Keratinocyte (primary cell): Measurements from ENCODE around the gene TLK1. TPM values are rescaled to one million over a fixed set of nuclear protein-coding genes. Genes with fewer than 3 reads are reported as not detected.

Experiments used
- DNase-seq: peaks from one replicate; pipeline ENCODE4 v3.0.0-alpha.2; 2011; ENCODE audit warnings: low read depth, missing footprints, low spot score
- FAIRE-seq: peaks from 2 replicates; lab custom pipeline; 2011; peaks lifted over from hg19 to GRCh38; lab: Jason Lieb, UNC
- H2AFZ ChIP-seq: 2 replicates; pipeline ENCODE4 v1.6.0; 2012; ENCODE audit warnings: low read length, control low read depth, inconsistent platforms; ENCODE audit not compliant: control insufficient read depth
- H3K27ac ChIP-seq: 2 replicates; pipeline ENCODE4 v1.5.1; 2011; ENCODE audit warnings: low read length; ENCODE audit not compliant: control insufficient read depth, insufficient read depth
- H3K27me3 ChIP-seq: 3 replicates; pipeline ENCODE4 v1.6.0; 2011; ENCODE audit warnings: low read length; ENCODE audit not compliant: control insufficient read depth, insufficient read depth; ENCODE audit errors: extremely low read depth
- H3K36me3 ChIP-seq, 2 experiments: 2 replicates in 1 of 2; 3 replicates in 1 of 2; pipeline ENCODE4 v1.5.1; 2011; ENCODE audit warnings: low read length in 2 of 2, mild to moderate bottlenecking in 1 of 2; ENCODE audit not compliant: control insufficient read depth in 2 of 2, insufficient read depth in 2 of 2; ENCODE audit errors: extremely low read depth in 1 of 2
- H3K4me1 ChIP-seq: 3 replicates; pipeline ENCODE4 v1.5.1; 2011; ENCODE audit warnings: low read length; ENCODE audit not compliant: control insufficient read depth, insufficient read depth; ENCODE audit errors: extremely low read depth
- H3K4me2 ChIP-seq: 3 replicates; pipeline ENCODE4 v1.6.0; 2011; ENCODE audit warnings: low read depth, low read length; ENCODE audit not compliant: control insufficient read depth, insufficient read depth; ENCODE audit errors: extremely low read depth
- H3K4me3 ChIP-seq, 3 experiments: fragments of 200-600 bp in 1 of 3; sonication (generic) in 1 of 3; 2 replicates in 2 of 3; 3 replicates in 1 of 3; pipeline ENCODE4 v1.5.1; 2011 to 2016; ENCODE audit warnings: low read length in 3 of 3, mild to moderate bottlenecking in 3 of 3, control low read depth in 2 of 3, inconsistent platforms in 1 of 3, low read depth in 1 of 3, mixed read lengths in 1 of 3, mixed run types in 1 of 3, moderate library complexity in 1 of 3; ENCODE audit not compliant: control insufficient read depth in 2 of 3, insufficient read depth in 2 of 3; ENCODE audit errors: extremely low read depth in 1 of 3
- H3K79me2 ChIP-seq: 2 replicates; pipeline ENCODE4 v1.6.0; 2012; ENCODE audit warnings: low read length; ENCODE audit not compliant: control insufficient read depth, insufficient read depth
- H3K9ac ChIP-seq: 3 replicates; pipeline ENCODE4 v1.6.0; 2011; ENCODE audit warnings: low read length; ENCODE audit not compliant: control insufficient read depth, insufficient read depth; ENCODE audit errors: extremely low read depth
- H3K9me1 ChIP-seq: 3 replicates; pipeline ENCODE4 v1.6.0; 2011; ENCODE audit warnings: low read length; ENCODE audit not compliant: control insufficient read depth, insufficient read depth; ENCODE audit errors: extremely low read depth
- H3K9me3 ChIP-seq: 2 replicates; pipeline ENCODE4 v1.5.1; 2012; ENCODE audit warnings: low read depth, low read length; ENCODE audit not compliant: control insufficient read depth
- H4K20me1 ChIP-seq: 3 replicates; pipeline ENCODE4 v1.6.0; 2011; ENCODE audit warnings: low read length; ENCODE audit not compliant: control insufficient read depth, insufficient read depth; ENCODE audit errors: extremely low read depth
- EZH2 ChIP-seq: IDR thresholded peaks from one replicate; pipeline ENCODE4 v1.6.1; 2012; ENCODE audit warnings: inconsistent platforms, mild to moderate bottlenecking, low read length, moderate library complexity
- dilution Hi-C: fragments of 300-500 bp; cut with MboI; formaldehyde crosslinking; loops from one replicate; pipeline ENCODE4 v1.7.0; 2020; ENCODE audit warnings: low sequenced_read_pairs; ENCODE audit not compliant: extremely low pct_ligation_motif_present
- polyA plus RNA-seq, 5 experiments: library from polyadenylated mRNA; depleted of rRNA in 3 of 5; stranded (reverse) in 3 of 5; stranded (forward) in 1 of 5; unstranded in 1 of 5; fragments of >200 nt; gene quantifications; 1 replicate in 1 of 5; 2 replicates in 3 of 5; 3 replicates in 1 of 5; pipeline versions ENCODE4 v1.2.1 to v1.2.3, GENCODE V29; 2011 to 2012; ENCODE audit warnings: missing spikeins in 2 of 5, low read depth in 1 of 5, low replicate concordance in 1 of 5
- TF ChIP-seq, protein P1 (sequence below), 3 experiments: IDR thresholded peaks in 1 of 3; conservative IDR thresholded peaks in 1 of 3; optimal IDR thresholded peaks in 1 of 3; 2 replicates in 2 of 3; 3 replicates in 1 of 3; pipeline versions ENCODE3 to v1.5.1; 2011; ENCODE audit warnings: low read length in 3 of 3, mild to moderate bottlenecking in 3 of 3, moderate library complexity in 2 of 3, control low read depth in 1 of 3, inconsistent platforms in 1 of 3; ENCODE audit not compliant: insufficient read depth in 2 of 3; ENCODE audit errors: extremely low read depth in 1 of 3

The TLK1 gene
- polyA plus RNA-seq, 1 donor (not counting 4 experiments of a cell fraction or from before 2014, with no cell fraction given): 14.7 TPM

DNA sequence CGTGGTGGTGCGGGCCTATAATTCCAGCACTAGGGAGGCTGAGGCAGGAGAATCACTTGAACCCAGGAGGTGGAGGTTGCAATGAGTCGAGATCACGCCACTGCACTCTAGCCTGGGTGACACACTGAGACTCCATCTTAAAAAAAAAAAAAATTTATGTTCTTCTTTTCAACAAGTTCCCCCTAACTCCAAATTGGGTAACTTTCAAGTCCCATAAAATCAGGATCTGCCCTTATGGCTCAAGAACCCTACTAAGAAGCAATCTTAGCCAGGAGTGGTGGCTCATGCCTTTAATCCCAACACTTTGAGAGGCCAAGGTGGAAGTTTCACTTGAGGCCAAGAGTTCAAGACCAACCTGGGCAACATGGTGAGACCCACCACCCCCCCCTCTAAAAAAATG lies 30.3 kb upstream of the TLK1 start:
- Histone ChIP-seq H3K9ac (no peak overlapping the region), H2AFZ (no peak overlapping the region), H3K4me1 (peaks cover 2% of the 10 kb centered on the region), H3K79me2 (no peaks in the 10 kb centered on the region), H3K27me3 (no peaks in the 10 kb centered on the region), H3K9me3 (no peaks in the 10 kb centered on the region), H4K20me1 (no peaks in the 10 kb centered on the region), H3K27ac (no peak overlapping the region), H3K4me2 (no peak overlapping the region), H3K4me3 (no peak overlapping the region), H3K36me3 (no peaks in the 10 kb centered on the region), H3K9me1 (no peaks in the 10 kb centered on the region)
- TF ChIP-seq EZH2: no peak
- TF ChIP-seq, protein P1, sequence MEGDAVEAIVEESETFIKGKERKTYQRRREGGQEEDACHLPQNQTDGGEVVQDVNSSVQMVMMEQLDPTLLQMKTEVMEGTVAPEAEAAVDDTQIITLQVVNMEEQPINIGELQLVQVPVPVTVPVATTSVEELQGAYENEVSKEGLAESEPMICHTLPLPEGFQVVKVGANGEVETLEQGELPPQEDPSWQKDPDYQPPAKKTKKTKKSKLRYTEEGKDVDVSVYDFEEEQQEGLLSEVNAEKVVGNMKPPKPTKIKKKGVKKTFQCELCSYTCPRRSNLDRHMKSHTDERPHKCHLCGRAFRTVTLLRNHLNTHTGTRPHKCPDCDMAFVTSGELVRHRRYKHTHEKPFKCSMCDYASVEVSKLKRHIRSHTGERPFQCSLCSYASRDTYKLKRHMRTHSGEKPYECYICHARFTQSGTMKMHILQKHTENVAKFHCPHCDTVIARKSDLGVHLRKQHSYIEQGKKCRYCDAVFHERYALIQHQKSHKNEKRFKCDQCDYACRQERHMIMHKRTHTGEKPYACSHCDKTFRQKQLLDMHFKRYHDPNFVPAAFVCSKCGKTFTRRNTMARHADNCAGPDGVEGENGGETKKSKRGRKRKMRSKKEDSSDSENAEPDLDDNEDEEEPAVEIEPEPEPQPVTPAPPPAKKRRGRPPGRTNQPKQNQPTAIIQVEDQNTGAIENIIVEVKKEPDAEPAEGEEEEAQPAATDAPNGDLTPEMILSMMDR (optimal IDR thresholded peaks at IDR 0.05 in 1 of 3, IDR thresholded peaks at IDR 0.05 in 1 of 3, conservative IDR thresholded peaks at IDR 0.05 in 1 of 3; ENCODE audit: extremely low read depth in 1 of 3, insufficient read depth in 2 of 3, low read length in 3 of 3): no peak
- dilution Hi-C loops: no loop called here
- DNase-seq (no peak), FAIRE-seq (no peak)

DNA sequence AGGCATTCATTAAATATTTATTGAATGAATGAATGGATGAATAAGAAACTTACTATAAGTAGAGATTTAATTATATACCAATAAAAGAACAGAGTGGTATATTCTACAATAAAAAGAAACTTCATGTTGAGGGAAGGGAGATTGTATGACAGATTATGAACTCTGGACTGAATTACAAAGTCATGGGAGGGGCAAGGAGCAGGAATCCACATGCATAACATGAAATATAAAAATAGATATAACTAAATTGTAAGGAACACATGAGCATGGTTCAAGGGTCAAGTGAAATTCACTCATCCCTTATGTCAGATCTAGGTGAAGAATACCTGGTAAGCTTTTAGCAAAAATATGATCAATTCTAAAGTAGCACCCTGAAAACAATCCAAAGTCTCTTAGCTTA lies 27.1 kb upstream of the TLK1 start:
- no peak overlapping the region for H3K9ac ChIP-seq
- H3K27ac ChIP-seq: no peak overlapping the region
- no peak overlapping the region for H2AFZ ChIP-seq
- TF ChIP-seq, protein P1 (optimal IDR thresholded peaks at IDR 0.05 in 1 of 3, IDR thresholded peaks at IDR 0.05 in 1 of 3, conservative IDR thresholded peaks at IDR 0.05 in 1 of 3; ENCODE audit: extremely low read depth in 1 of 3, insufficient read depth in 2 of 3, low read length in 3 of 3): no peak
- TF ChIP-seq EZH2: no peak
- H3K36me3 ChIP-seq: no peaks in the 10 kb centered on the region
- H4K20me1 ChIP-seq: no peaks in the 10 kb centered on the region
- no peaks in the 10 kb centered on the region for H3K27me3 ChIP-seq
- DNase-seq (no peak), FAIRE-seq (no peak)
- peaks cover 7% of the 10 kb centered on the region for H3K4me1 ChIP-seq
- H3K4me3 ChIP-seq: no peak overlapping the region
- H3K9me3 ChIP-seq: no peaks in the 10 kb centered on the region
- no peaks in the 10 kb centered on the region for H3K79me2 ChIP-seq
- H3K9me1 ChIP-seq: no peaks in the 10 kb centered on the region
- no peak overlapping the region for H3K4me2 ChIP-seq
- dilution Hi-C loops: no loop called here
